Liver (tissue), 3 donors: ENCODE data around the gene ARHGAP11B.
"Not testable (repeated sequence)": the region's sequence is repeated elsewhere in the genome, so short reads cannot be mapped to it uniquely, and the experiment has no call there.

ENCODE experiments used
- ATF3 ChIP-seq: IDR thresholded peaks from 2 replicates; pipeline ENCODE4 v1.6.1; 2016; ENCODE audit warnings: antibody characterized with exemption
- CTCF ChIP-seq: fragments of 150-350 bp; IDR thresholded peaks from 2 replicates; pipeline ENCODE4 v1.5.1; 2017; ENCODE audit warnings: improper control_type of control experiment, low read depth, low read length; ENCODE audit not compliant: missing input control
- EGR1 ChIP-seq, 2 donors: IDR thresholded peaks; 2 replicates each; pipeline ENCODE4 v1.6.1; 2016 to 2018; ENCODE audit warnings: antibody characterized with exemption in 2 of 2, low read depth in 2 of 2
- FOXA1 ChIP-seq: IDR thresholded peaks from 2 replicates; pipeline ENCODE4 v1.6.1; 2016; ENCODE audit warnings: antibody characterized with exemption
- GABPA ChIP-seq, 2 donors: IDR thresholded peaks in 1 of 2; conservative IDR thresholded peaks in 1 of 2; 2 replicates each; pipeline ENCODE4 v1.6.1; 2016; ENCODE audit warnings: antibody characterized with exemption in 2 of 2, mild to moderate bottlenecking in 1 of 2, moderate library complexity in 1 of 2
- JUND ChIP-seq, 2 donors: IDR thresholded peaks; 2 replicates each; pipeline ENCODE4 v1.6.1; 2016; ENCODE audit warnings: antibody characterized with exemption in 2 of 2
- MAX ChIP-seq: IDR thresholded peaks from 2 replicates; pipeline ENCODE4 v1.6.1; 2016; ENCODE audit warnings: antibody characterized with exemption
- RAD21 ChIP-seq, 2 donors: IDR thresholded peaks; 2 replicates each; pipeline ENCODE4 v1.6.1; 2016; ENCODE audit warnings: antibody characterized with exemption in 2 of 2, mild to moderate bottlenecking in 2 of 2
- REST ChIP-seq: IDR thresholded peaks from 2 replicates; pipeline ENCODE4 v1.6.1; 2016; ENCODE audit warnings: antibody characterized with exemption, mild to moderate bottlenecking
- SP1 ChIP-seq: IDR thresholded peaks from 2 replicates; pipeline ENCODE4 v1.6.1; 2018; ENCODE audit warnings: antibody characterized with exemption, mild to moderate bottlenecking
- TAF1 ChIP-seq: conservative IDR thresholded peaks from 2 replicates; pipeline ENCODE4 v1.6.1; 2016; ENCODE audit warnings: antibody characterized with exemption, mild to moderate bottlenecking
- YY1 ChIP-seq: IDR thresholded peaks from 2 replicates; pipeline ENCODE4 v1.6.1; 2016; ENCODE audit warnings: antibody characterized with exemption, mild to moderate bottlenecking
- ZBTB33 ChIP-seq: IDR thresholded peaks from 2 replicates; pipeline ENCODE4 v1.6.1; 2016; ENCODE audit warnings: antibody characterized with exemption
- donor health status: healthy.
- donor health status: healthy.

GRCh38 chr15:30680997-30681396, 55.1 kb downstream of the ARHGAP11B start:
- not testable (repeated sequence) for TF ChIP-seq CTCF; TAF1; RAD21 (IDR thresholded peaks at IDR 0.05); FOXA1; YY1; ATF3; REST; EGR1 (IDR thresholded peaks at IDR 0.05; ENCODE audit: low read depth in 2 of 2); ZBTB33; GABPA (IDR thresholded peaks at IDR 0.05 in 1 of 2, conservative IDR thresholded peaks at IDR 0.05 in 1 of 2); SP1; JUND (IDR thresholded peaks at IDR 0.05); MAX
